Gastroesophageal sphincter (tissue), 4 donors: ENCODE data around the gene RFT1. TPM values are rescaled to one million over a fixed set of nuclear protein-coding genes. Genes with fewer than 3 reads are reported as not detected.

Experiments used
- ATAC-seq: fragments of 150-250 bp; one replicate; pipeline ENCODE4 v1.9.1; 2016; ENCODE audit warnings: mild to moderate bottlenecking, moderate library complexity
- H3K27ac ChIP-seq, 4 donors: fragments of 200-600 bp; sonication (generic) in 3 of 4; 1 replicate in 3 of 4; 2 replicates in 1 of 4; pipeline ENCODE4 v1.5.1; 2016 to 2019
- H3K27me3 ChIP-seq: fragments of 200-600 bp; sonication (generic); one replicate; pipeline ENCODE4 v1.5.1; 2019
- H3K36me3 ChIP-seq, 2 donors: fragments of 200-600 bp; sonication (generic); one replicate each; pipeline ENCODE4 v1.5.1; 2019; ENCODE audit warnings: control low read depth in 1 of 2
- H3K4me1 ChIP-seq, 3 donors: fragments of 200-600 bp; sonication (generic); 1 replicate in 2 of 3; 2 replicates in 1 of 3; pipeline ENCODE4 v1.5.1; 2016 to 2019; ENCODE audit warnings: control low read depth in 2 of 3
- H3K4me3 ChIP-seq, 2 donors: fragments of 200-600 bp; sonication (generic); one replicate each; pipeline ENCODE4 v1.5.1; 2019; ENCODE audit warnings: mild to moderate bottlenecking in 1 of 2, moderate library complexity in 1 of 2
- H3K9me3 ChIP-seq, 3 donors: fragments of 200-600 bp; sonication (generic); one replicate each; pipeline ENCODE4 v1.5.1; 2017 to 2019; ENCODE audit warnings: control low read depth in 2 of 3
- EP300 ChIP-seq: sonication (generic); formaldehyde crosslinking; IDR thresholded peaks from one replicate; pipeline ENCODE4 v1.6.1; 2017; ENCODE audit warnings: antibody characterized with exemption, mild to moderate bottlenecking
- POLR2A ChIP-seq, 2 donors: fragments of 450-650 bp; IDR thresholded peaks; one replicate each; pipeline ENCODE4 v1.6.1; 2017; ENCODE audit warnings: antibody characterized with exemption in 2 of 2, mild to moderate bottlenecking in 2 of 2, moderate library complexity in 1 of 2
- POLR2AphosphoS5 ChIP-seq: sonication (generic); formaldehyde crosslinking; IDR thresholded peaks from one replicate; pipeline ENCODE4 v1.6.1; 2017; ENCODE audit warnings: antibody characterized with exemption
- WGBS, 2 donors: methylation state at CpG; one replicate each; pipeline ENCODE4 v1.1.5; 2018; ENCODE audit warnings: low coverage in 1 of 2; 5-methylcytosine and 5-hydroxymethylcytosine counted together
- total RNA-seq, 4 donors: library from RNA; depleted of rRNA; stranded (reverse); fragments of >200 nt; gene quantifications; one replicate each; pipeline ENCODE4 v1.1.0, GENCODE V29; 2016
- TF ChIP-seq, protein P1 (sequence below), 4 experiments: fragments of 200-600 bp in 2 of 4; fragments of 450-650 bp in 2 of 4; sonication (generic) in 1 of 4; IDR thresholded peaks; one replicate each; pipeline ENCODE4 v1.5.1; 2017 to 2019; ENCODE audit warnings: antibody characterized with exemption in 4 of 4, mild to moderate bottlenecking in 2 of 4, moderate library complexity in 2 of 4

The RFT1 gene
- total RNA-seq, 4 donors from 2014 or later: 6.5 to 7.6 (median 7.2) TPM

DNA sequence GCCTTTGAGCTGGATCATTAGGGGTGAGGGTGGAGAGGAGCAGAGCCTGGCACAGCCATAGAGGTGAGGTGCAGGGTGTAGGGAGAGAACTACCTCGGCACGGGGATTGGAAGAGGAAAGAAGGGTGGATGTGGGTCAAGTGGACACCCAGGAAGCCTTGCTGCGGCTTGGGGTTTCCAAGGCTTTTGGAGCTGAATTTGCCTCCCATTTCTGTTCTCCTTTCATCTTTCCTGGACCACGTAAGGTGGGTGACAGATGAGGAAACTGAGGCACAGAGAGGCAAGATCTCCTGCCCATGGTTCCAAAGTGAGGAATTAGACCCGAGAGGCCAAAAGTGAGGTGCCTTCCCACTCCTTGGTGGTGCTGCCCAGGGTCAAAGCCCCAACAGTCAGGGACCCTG, 48.9 kb downstream of the RFT1 start:
- H3K36me3 ChIP-seq: peaks cover 0 to 39% of the 10 kb centered on the region in 2 donors
- H3K9me3 ChIP-seq: no peaks in the 10 kb centered on the region
- peaks cover 0 to 14% (median 0%) of the 10 kb centered on the region in 3 donors for H3K4me1 ChIP-seq
- 83 to 100% methylated on average over 1 to 2 of the region's 5 CpGs for WGBS, 2 donors
- H3K4me3 ChIP-seq: no peak overlapping the region
- H3K27ac ChIP-seq: no peak overlapping the region
- TF ChIP-seq EP300 (no peak), POLR2AphosphoS5 (no peak), POLR2A (IDR thresholded peaks at IDR 0.05) (no peak)
- TF ChIP-seq, protein P1, sequence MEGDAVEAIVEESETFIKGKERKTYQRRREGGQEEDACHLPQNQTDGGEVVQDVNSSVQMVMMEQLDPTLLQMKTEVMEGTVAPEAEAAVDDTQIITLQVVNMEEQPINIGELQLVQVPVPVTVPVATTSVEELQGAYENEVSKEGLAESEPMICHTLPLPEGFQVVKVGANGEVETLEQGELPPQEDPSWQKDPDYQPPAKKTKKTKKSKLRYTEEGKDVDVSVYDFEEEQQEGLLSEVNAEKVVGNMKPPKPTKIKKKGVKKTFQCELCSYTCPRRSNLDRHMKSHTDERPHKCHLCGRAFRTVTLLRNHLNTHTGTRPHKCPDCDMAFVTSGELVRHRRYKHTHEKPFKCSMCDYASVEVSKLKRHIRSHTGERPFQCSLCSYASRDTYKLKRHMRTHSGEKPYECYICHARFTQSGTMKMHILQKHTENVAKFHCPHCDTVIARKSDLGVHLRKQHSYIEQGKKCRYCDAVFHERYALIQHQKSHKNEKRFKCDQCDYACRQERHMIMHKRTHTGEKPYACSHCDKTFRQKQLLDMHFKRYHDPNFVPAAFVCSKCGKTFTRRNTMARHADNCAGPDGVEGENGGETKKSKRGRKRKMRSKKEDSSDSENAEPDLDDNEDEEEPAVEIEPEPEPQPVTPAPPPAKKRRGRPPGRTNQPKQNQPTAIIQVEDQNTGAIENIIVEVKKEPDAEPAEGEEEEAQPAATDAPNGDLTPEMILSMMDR (IDR thresholded peaks at IDR 0.05): no peak
- no peak for ATAC-seq
- H3K27me3 ChIP-seq: no peaks in the 10 kb centered on the region

GRCh38 chr3:53080612-53081205, 49.5 kb downstream of the RFT1 start:
- ATAC-seq: no peak
- Histone ChIP-seq H3K27me3 (no peaks in the 10 kb centered on the region), H3K4me1 (peaks cover 0 to 14% (median 0%) of the 10 kb centered on the region in 3 donors), H3K9me3 (no peaks in the 10 kb centered on the region), H3K36me3 (peaks cover 0 to 35% of the 10 kb centered on the region in 2 donors), H3K27ac (no peak overlapping the region), H3K4me3 (no peak overlapping the region)
- WGBS, 2 donors: 57 to 80% methylated on average over 1 to 5 of the region's 7 CpGs
- no peak for TF ChIP-seq POLR2AphosphoS5
- TF ChIP-seq EP300: no peak
- TF ChIP-seq, protein P1 (IDR thresholded peaks at IDR 0.05): no peak
- no peak for TF ChIP-seq POLR2A (IDR thresholded peaks at IDR 0.05)

- no peak for ATAC-seq
Measured at GRCh38 chr3:53079791-53080555, 50.3 kb downstream of the RFT1 start.

DNA sequence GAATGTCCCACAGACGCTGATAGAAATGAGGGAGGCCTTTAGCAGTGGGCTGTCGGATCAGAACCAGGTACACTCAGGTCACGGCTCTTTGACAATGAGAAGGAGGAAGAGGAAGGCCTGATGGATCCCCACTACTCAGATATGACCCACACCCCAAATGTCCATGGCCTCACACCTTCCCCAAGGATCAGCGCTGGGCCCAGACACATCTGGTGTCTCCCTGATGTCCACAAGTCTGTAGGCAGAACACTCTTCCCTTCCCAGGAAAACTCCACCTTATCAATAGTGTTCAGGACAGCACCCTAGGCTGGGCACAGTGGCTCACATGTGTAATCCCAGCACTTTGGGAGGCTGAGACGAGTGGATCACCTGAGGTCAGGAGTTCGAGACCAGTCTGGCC, 51.1 kb downstream of the RFT1 start:
- no peak overlapping the region for H3K4me3 ChIP-seq
- no peak for TF ChIP-seq POLR2AphosphoS5
- TF ChIP-seq, protein P1 (IDR thresholded peaks at IDR 0.05): no peak
- TF ChIP-seq POLR2A (IDR thresholded peaks at IDR 0.05): no peak
- no peak for TF ChIP-seq EP300
- H3K4me1 ChIP-seq: peaks cover 0 to 10% (median 0%) of the 10 kb centered on the region in 3 donors
- no peak overlapping the region for H3K27ac ChIP-seq
- WGBS, 2 donors: 100% methylated on average over 2 to 4 of the region's 6 CpGs
- H3K27me3 ChIP-seq: no peaks in the 10 kb centered on the region
- H3K9me3 ChIP-seq: no peaks in the 10 kb centered on the region
- no peak for ATAC-seq
- H3K36me3 ChIP-seq: peaks cover 0 to 25% of the 10 kb centered on the region in 2 donors

More at GRCh38 chr3:53079791-53080555, 50.3 kb downstream of the RFT1 start:
- Histone ChIP-seq H3K4me3 (no peak overlapping the region), H3K27me3 (no peaks in the 10 kb centered on the region), H3K27ac (no peak overlapping the region), H3K4me1 (peaks cover 0 to 14% (median 0%) of the 10 kb centered on the region in 3 donors), H3K36me3 (peaks cover 0 to 28% of the 10 kb centered on the region in 2 donors), H3K9me3 (no peaks in the 10 kb centered on the region)
- 82 to 88% methylated on average over 9 to 10 of the region's 12 CpGs for WGBS, 2 donors
- TF ChIP-seq POLR2A (IDR thresholded peaks at IDR 0.05): no peak
- TF ChIP-seq POLR2AphosphoS5: no peak
- no peak for TF ChIP-seq EP300
- TF ChIP-seq, protein P1 (IDR thresholded peaks at IDR 0.05): no peak
